OCI-LY1 (cell line): ENCODE measurements around the gene SCRN1.

ENCODE experiments used
- CTCF ChIP-seq: fragments of 200-600 bp; sonication (generic), shearing (Covaris generic); IDR thresholded peaks from 2 replicates; pipeline ENCODE4 v1.5.1; 2017; ENCODE audit warnings: mild to moderate bottlenecking, antibody characterized with exemption, low read length, moderate library complexity, mixed read lengths
- EZH2 ChIP-seq: fragments of 200-600 bp; sonication (generic), shearing (Covaris generic); IDR thresholded peaks from 2 replicates; pipeline ENCODE4 v1.8.0; 2017; ENCODE audit warnings: borderline replicate concordance, mixed run types, mild to moderate bottlenecking, antibody characterized with exemption, low read length, moderate library complexity, mixed read lengths

- no peak for TF ChIP-seq EZH2
- TF ChIP-seq CTCF, result no peak
Observed at GRCh38 chr7:30028749-30029635, 39.4 kb upstream of the SCRN1 start.
